ENCODE data around the gene DNAH14. TPM values are rescaled to one million over a fixed set of nuclear protein-coding genes. Genes with fewer than 3 reads are reported as not detected.
A peak's percentile ranks its signal among the peaks of the same experiment; 100 is the strongest.
"Not testable (repeated sequence)": the region's sequence is repeated elsewhere in the genome, so short reads cannot be mapped to it uniquely, and the experiment has no call there.

DNAH14 gene
- total RNA-seq, 1 experiment from 2014 or later = 57.3 TPM

GRCh38 chr1:225225681-225226080, 296.2 kb downstream of the DNAH14 start:
- Histone ChIP-seq H3K4me1 (peaks cover 52% of the 10 kb centered on the region), H3K9me3 (peaks cover 15% of the 10 kb centered on the region), H3K36me3 (ENCODE audit: control insufficient read depth, insufficient read depth, low read length) (no peaks in the 10 kb centered on the region; the same call in 1 of the 2 replicates), H3K27me3 (replicated peaks; ENCODE audit: control insufficient read depth, insufficient read depth, low read length) (no peaks in the 10 kb centered on the region), H3K4me3 (ENCODE audit: low read depth, low read length) (no peak overlapping the region)
- BruUV-seq (replicated peaks) = no TSS peak
- intact Hi-C loops (cut with micrococcal nuclease; ENCODE audit: unreplicated experiment) = loop anchor here (5.0 to 10.0 kb wide), 2 partner anchors 192 to 211 kb away; no protein-coding TSS in a partner anchor
- H3K27me3 Mint-ChIP-seq (ENCODE audit: insufficient read depth, unreplicated experiment) = no peaks in the 10 kb centered on the region
- DNase-seq = no peak
- peaks cover 29% of the 10 kb centered on the region for H3K9me3 Mint-ChIP-seq (ENCODE audit: unreplicated experiment)
- TF ChIP-seq CTCF (IDR thresholded peaks at IDR 0.05; ENCODE audit: insufficient read depth in 1 of 2, low read depth in 1 of 2, low read length in 1 of 2, severe bottlenecking in 1 of 2, unreplicated experiment in 1 of 2) = no peak
- H3K36me3 Mint-ChIP-seq (ENCODE audit: insufficient read depth, unreplicated experiment) = peaks cover 6% of the 10 kb centered on the region
- POLR2A ChIA-PET = no interaction called here
- H3K27ac Mint-ChIP-seq (ENCODE audit: unreplicated experiment) = peak overlapping the region; percentile 61
- CTCF ChIA-PET = interaction anchor here (0.6 kb wide), 1 partner anchor 864 kb away, joined by 3 read pairs; no protein-coding TSS in a partner anchor
- no peak overlapping the region for H3K4me3 Mint-ChIP-seq (ENCODE audit: unreplicated experiment)
- peaks cover 48% of the 10 kb centered on the region for H3K4me1 Mint-ChIP-seq (ENCODE audit: low read depth, unreplicated experiment)

DNA sequence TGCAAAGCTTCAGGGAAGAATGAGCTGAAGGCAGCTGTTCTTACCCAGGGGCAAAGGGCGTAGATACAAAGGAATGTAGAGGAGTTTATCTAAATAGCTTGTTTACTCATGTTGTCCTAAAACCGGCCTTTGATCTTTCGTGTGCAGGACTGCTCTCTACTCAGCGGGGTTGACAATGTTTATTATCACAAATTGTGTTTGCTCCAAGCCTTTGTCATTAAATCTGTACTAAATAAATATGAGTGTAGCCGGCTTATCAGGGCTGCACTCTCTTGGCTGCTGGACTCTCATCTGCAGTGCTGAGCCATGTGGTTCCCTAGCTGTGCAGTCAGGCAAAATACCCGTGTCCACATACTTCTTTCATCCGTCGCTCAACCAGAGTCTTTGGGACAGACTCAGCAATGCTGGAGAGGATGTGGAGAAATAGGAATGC, 299.4 kb downstream of the DNAH14 start:
- Mint-ChIP-seq H3K27me3 (ENCODE audit: insufficient read depth, unreplicated experiment) (no peaks in the 10 kb centered on the region), H3K9me3 (ENCODE audit: unreplicated experiment) (peaks cover 32% of the 10 kb centered on the region), H3K27ac (ENCODE audit: unreplicated experiment) (peak overlapping the region; percentile 39), H3K36me3 (ENCODE audit: insufficient read depth, unreplicated experiment) (peaks cover 6% of the 10 kb centered on the region), H3K4me3 (ENCODE audit: unreplicated experiment) (peak overlapping the region; percentile 33), H3K4me1 (ENCODE audit: low read depth, unreplicated experiment) (peaks cover 42% of the 10 kb centered on the region)
- Histone ChIP-seq H3K9me3 (peaks cover 10% of the 10 kb centered on the region; the same call in 1 of the 2 replicates), H3K36me3 (ENCODE audit: control insufficient read depth, insufficient read depth, low read length) (no peaks in the 10 kb centered on the region; the same call in none of the 2 replicates), H3K4me1 (peaks cover 44% of the 10 kb centered on the region), H3K4me3 (ENCODE audit: low read depth, low read length) (no peak overlapping the region), H3K27me3 (replicated peaks; ENCODE audit: control insufficient read depth, insufficient read depth, low read length) (no peaks in the 10 kb centered on the region)
- intact Hi-C loops (cut with micrococcal nuclease; ENCODE audit: unreplicated experiment) = loop anchor here (5.0 to 10.0 kb wide), 2 partner anchors 188 to 214 kb away; no protein-coding TSS in a partner anchor
- TF ChIP-seq CTCF (IDR thresholded peaks at IDR 0.05; ENCODE audit: insufficient read depth in 1 of 2, low read depth in 1 of 2, low read length in 1 of 2, severe bottlenecking in 1 of 2, unreplicated experiment in 1 of 2) = no peak
- CTCF ChIA-PET = no interaction called here
- BruUV-seq (replicated peaks) = no TSS peak
- peak; percentile 81 to 87 for DNase-seq
- POLR2A ChIA-PET = interaction anchor here (0.9 kb wide), 1 partner anchor 298 kb away, joined by 3 read pairs; no protein-coding TSS in a partner anchor

- H3K27ac Mint-ChIP-seq (ENCODE audit: unreplicated experiment) = peak overlapping the region; percentile 39
- H3K36me3 Mint-ChIP-seq (ENCODE audit: insufficient read depth, unreplicated experiment); H3K27me3 Mint-ChIP-seq (ENCODE audit: insufficient read depth, unreplicated experiment); DNase-seq; POLR2A ChIA-PET; CTCF ChIA-PET; H3K36me3 ChIP-seq (ENCODE audit: control insufficient read depth, insufficient read depth, low read length); H3K4me3 Mint-ChIP-seq (ENCODE audit: unreplicated experiment); H3K27me3 ChIP-seq (replicated peaks; ENCODE audit: control insufficient read depth, insufficient read depth, low read length); BruUV-seq (replicated peaks); H3K4me3 ChIP-seq (ENCODE audit: low read depth, low read length): not testable (repeated sequence)
- peaks cover 42% of the 10 kb centered on the region for H3K4me1 Mint-ChIP-seq (ENCODE audit: low read depth, unreplicated experiment)
- H3K9me3 ChIP-seq = peaks cover 10% of the 10 kb centered on the region; the same call in 1 of the 2 replicates
- H3K9me3 Mint-ChIP-seq (ENCODE audit: unreplicated experiment) = peaks cover 32% of the 10 kb centered on the region
- peaks cover 38% of the 10 kb centered on the region for H3K4me1 ChIP-seq
- intact Hi-C loops (cut with micrococcal nuclease; ENCODE audit: unreplicated experiment) = loop anchor here (5.0 to 10.0 kb wide), 2 partner anchors 188 to 215 kb away; no protein-coding TSS in a partner anchor
Measured at GRCh38 chr1:225229429-225229828, 300.0 kb downstream of the DNAH14 start.

Measured in Caco-2 (cell line).